Ovary (tissue), 3 donors: ENCODE data around the gene MS4A4E.

Experiments
- CTCF ChIP-seq, 3 donors: fragments of 450-650 bp in 2 of 3; fragments of 200-600 bp in 1 of 3; IDR thresholded peaks; one replicate each; pipeline versions ENCODE4 v1.5.1 to v1.8.0; 2016 to 2022; ENCODE audit warnings: antibody characterized with exemption in 3 of 3, mild to moderate bottlenecking in 1 of 3
- POLR2A ChIP-seq: fragments of 450-650 bp; IDR thresholded peaks from one replicate; pipeline ENCODE4 v1.6.1; 2017; ENCODE audit warnings: antibody characterized with exemption, mild to moderate bottlenecking, moderate library complexity
- donor health status: DM: no; HTN: no; CAD: no.

- TF ChIP-seq POLR2A (no peak), CTCF (IDR thresholded peaks at IDR 0.05) (no peak)
Observed at GRCh38 chr11:60209977-60210376, 33.0 kb downstream of the MS4A4E start.
